C1 segment of cervical spinal cord (tissue), 14 donors: ENCODE data around the gene C17orf100.
"Not testable (repeated sequence)": the region's sequence is repeated elsewhere in the genome, so short reads cannot be mapped to it uniquely, and the experiment has no call there.

ENCODE experiments used
- DNase-seq, 14 donors: peaks; one replicate each; lab custom pipeline; 2025; lab: John Stamatoyannopoulos, UW

Gene C17orf100

GRCh38 chr17:6641247-6641863 is 10.2 kb upstream of the C17orf100 start:
- DNase-seq, result peak in 1 of 14 donors; percentile 19

DNA sequence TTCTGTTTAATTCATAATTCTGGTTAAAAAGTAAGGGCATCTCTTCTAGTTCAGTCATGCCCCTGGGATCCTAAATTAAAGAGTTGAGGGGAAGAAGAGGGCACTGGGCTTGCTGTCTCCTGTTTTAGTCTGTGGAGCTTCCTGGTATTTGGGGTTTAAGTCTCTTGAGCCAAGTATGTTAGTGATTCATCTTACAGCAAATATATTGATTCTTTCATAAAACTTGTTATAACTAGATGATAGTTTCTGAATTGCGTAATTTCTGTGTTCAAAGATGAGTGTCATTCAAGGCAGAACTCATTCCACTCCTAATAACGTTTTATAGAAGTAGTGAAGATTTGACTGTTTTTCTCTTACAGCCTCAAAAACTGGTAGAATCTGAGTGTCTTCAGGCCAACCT is 9.0 kb upstream of the C17orf100 start:
- no peak for DNase-seq

DNA sequence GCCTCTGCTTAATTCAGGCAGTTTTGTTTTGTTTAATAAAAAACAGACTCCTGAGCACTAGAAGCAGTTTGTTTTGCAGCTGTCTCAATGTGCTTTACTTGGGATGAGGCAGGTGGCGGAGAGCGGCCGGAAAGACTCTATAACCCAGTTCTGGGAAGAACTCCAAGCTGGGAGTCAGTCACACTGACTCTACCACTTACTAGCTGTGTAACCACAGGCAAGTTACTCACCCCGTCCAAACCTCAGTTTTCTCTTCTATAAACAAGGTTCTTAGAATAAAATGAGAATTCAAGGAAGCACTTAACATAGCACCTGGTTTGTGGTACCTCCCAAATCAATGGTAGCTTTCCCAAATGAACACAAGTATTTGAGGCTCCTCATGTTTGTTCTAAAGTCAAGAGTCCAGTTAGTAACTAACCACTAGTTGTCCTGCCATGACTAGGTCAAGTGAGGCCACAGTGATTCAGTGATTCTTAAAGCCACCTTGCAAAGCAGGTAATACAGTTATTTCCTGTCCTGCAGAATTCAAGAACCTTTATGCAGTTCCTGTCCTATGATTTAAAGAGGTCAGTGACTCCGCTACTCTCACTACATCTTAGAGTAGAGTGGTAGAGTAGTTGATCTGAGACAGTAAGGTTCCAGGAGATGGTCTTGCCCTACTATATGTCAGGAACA is 8.0 kb upstream of the C17orf100 start:
- no peak for DNase-seq

- no peak for DNase-seq
These were observed 3.4 kb upstream of the C17orf100 start for GRCh38 chr17:6648181-6648580.

DNA sequence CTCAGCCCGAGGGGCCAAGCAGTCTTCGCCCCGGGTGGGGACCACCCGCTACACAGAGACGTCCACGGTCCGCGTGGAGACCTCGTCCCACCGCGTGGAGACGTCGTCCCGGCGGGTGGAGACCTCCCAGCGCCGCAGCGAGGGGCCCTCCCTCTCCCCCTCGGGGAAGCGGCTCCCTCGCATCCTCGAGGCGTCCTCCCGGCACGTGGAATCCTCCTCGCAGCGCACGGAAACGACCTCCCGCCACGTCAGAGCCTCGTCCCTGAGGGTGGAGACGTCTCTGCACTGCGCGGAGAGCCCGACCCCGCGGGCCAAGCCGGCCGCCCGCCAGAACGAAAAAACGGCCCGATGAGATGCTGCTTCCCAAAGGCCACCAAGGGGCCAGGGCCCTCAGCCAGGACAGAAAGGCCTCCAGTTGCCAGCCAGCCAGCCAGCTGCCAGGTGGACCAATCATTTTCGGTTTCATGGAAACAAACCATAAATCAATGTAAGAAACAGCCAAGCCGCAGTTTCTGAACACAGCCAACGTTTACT is 424 bp downstream of the C17orf100 start:
- DNase-seq, result peak in 6 of 14 donors; percentile 24 to 56 (median 51)

- DNase-seq, result peak in 2 of 14 donors; percentile 9 to 16
These were observed 3.5 kb downstream of the C17orf100 start for GRCh38 chr17:6654841-6655731.

DNA sequence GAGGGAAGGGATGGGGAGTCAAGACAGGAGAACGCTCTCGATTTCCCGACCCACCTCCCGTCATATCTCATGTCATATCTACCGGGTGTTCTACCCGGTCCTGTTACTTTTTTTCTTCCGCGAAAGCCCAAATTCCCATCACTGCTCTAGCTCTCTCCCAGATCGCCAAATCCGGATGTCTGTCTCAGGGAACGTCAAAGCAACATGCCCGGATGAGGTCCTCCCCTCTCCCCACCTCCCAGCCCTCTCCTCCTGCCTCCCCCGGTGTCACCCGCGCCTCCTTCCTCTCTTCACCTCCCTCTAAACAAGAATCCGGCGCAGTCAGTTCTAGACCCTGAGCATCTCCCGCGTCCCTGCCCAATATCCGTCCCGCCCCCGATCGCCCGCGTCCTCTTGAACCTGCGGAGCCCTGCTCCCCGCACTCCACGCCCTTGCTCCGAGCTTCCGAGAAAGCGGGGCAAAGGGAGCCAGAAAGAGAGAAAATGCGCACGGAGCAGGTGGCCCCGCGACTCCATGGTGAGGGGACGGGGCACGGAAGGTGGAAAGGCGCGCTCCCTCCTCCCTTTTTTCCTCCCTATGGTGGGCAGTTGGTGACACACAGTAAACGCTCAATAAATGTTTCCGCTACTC is 4.3 kb downstream of the C17orf100 start:
- DNase-seq, result not testable (repeated sequence)

- not testable (repeated sequence) for DNase-seq
These were observed 5.5 kb downstream of the C17orf100 start for GRCh38 chr17:6656797-6657632.

DNA sequence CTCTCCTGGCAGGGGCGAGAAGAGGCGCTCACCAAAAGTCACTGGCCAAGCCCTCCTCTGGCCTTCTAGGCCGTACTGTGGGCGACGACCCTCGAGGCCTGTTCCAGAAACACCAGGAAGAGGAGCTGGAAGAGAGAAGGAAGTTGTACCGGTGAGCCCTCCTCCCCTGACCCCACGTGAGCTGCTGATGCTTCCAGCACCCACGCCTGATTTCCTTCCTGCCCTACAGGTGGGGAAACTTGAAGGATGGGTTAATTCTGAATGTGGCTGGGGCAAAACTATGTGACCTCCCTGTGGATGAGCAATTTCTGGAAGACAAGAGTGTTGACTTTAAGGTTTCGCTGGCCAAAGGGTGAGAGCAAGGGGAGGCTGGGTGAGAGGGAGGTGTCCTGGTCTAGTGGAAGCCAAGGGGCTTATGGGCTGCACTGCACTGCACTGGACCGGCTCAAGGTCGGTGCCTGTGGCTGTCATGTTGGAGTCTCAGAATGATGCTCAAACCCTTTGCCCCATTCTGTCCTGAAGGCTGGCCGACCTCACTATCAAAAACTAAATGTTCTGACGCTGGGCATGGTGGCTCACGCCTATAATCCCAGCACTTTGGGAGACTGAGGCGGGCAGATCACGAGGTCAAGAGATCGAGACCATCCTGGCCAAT is 6.2 kb downstream of the C17orf100 start:
- DNase-seq, result no peak

GRCh38 chr17:6658411-6658810 is 6.8 kb downstream of the C17orf100 start:
- DNase-seq, result not testable (repeated sequence)

DNA sequence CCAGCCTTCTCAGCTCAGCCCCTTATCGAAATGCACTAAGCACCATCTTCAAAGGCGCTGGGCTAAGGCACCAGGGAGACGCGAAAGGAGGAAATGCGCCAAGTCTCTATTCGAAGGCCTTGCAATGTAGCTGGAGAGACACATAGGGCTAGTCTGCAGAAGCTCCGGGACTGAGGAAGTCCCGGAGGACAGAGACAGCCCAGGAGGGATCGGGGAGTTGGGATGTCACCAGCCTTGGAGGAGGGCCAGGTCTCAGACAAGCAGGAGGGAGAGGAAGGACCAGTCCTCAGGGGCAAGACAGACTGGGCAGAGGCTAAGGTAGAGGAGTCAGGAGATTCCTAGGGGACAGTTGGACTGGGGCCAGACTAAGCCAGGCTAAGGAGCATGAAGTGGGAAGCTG is 8.5 kb downstream of the C17orf100 start:
- DNase-seq, result peak in 1 of 14 donors; percentile 5

- DNase-seq, result peak in 5 of 14 donors; percentile 2 to 27 (median 14)
These were observed 9.4 kb downstream of the C17orf100 start for GRCh38 chr17:6660805-6661463.

DNA sequence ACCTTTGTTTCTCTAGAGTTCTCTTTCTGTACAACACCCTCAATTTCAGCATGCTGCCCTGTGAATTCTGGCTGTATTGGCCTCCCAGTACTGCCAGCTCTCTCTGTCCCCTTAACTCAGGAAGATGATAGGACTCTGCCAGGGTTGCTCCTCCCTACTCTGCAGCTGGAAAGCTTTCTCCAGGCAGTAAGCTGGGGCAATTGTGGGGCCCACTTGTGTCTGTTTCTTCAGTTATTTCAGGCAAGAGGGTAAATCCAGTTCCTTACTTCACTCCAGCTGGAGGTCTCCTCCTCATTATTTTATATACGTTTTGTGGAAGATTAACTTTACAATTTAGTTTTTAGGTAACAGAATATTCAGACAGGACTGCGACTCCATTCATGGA is 9.9 kb downstream of the C17orf100 start:
- DNase-seq, result no peak

GRCh38 chr17:6663200-6663599 is 11.6 kb downstream of the C17orf100 start:
- not testable (repeated sequence) for DNase-seq

GRCh38 chr17:6666077-6666521 is 14.5 kb downstream of the C17orf100 start:
- DNase-seq, result peak in 12 of 14 donors; percentile 2 to 57 (median 36)

- DNase-seq, result no peak
These were observed 15.0 kb downstream of the C17orf100 start for GRCh38 chr17:6666557-6666956.

DNA sequence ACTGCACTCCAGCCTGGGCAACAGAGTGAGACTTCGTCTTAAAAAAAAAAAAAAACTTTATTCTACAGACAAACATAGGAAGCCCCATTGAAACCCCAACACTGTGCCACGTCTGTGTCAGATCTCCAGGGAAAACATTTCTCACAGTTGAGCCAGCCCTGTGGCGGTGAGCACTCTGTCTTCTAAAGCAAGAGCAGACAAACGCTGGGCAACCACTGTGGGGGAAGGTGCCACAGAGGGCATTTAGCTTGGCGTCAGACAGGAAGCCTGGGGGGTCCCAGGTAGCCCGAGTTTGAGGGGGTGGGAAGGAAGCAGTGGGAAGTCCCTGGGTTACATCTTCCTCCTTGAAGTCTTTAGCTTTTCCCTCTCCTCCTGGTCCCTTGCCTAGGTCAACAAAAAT is 16.0 kb downstream of the C17orf100 start:
- no peak for DNase-seq

DNA sequence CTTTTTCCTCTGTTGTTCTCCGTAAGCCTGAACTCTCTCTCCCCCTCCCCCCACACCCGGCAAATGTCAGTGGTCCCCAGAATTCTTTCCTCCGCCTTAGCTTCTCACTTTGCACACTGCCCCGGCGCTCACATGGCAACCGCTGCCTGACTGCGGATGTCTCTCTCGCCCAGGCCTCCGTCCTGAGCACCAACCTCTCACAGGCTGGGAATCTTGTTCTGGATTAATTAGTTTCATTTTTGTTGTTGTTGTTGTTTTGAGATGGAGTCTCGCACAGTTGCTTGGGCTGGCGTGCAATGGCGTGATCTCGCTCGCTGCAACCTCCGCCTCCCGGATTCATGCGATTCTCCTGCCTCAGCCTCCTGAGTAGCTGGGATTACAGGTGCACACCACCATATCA is 16.7 kb downstream of the C17orf100 start:
- no peak for DNase-seq

DNA sequence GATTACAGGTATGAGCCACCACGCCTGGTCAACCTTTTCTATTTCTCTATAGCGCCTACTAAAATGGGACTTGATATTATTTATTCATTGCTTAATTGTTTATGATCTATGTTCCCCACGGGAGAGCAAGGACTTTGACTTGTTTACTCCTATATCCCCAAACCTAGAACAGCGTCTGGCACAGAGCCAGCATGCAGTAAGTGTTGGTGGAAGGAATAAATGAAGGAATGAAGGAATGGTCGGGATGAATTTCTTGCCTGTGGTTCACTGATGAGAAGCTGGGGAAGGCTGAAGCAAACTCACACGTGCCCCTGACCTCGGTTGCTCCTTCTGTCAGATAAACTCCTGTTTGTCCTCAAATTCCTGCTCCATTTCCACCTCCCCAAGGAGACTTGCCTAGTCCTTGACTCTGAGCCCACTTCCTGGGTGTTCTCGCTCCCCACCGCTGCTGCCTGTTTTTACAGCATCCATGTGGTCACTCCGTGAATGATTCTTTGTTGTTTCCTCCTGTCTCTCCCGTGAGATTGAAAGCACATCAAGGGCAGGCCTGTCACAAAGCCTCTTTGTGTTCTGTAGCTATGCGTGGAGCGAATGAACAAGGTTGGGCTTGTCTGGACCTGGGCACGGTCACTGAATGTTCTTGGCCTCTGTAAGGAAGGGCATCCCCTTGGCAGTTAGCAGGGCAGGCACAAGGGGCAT is 17.3 kb downstream of the C17orf100 start:
- DNase-seq, result no peak
